SH-SY5Y (cell line): ENCODE measurements around the gene PCYOX1L.

Source experiments
- GATA2 ChIP-seq: IDR thresholded peaks from 2 replicates; pipeline ENCODE4 v1.6.1; 2011; ENCODE audit warnings: mild to moderate bottlenecking, low read depth, low read length
- GATA3 ChIP-seq: IDR thresholded peaks from 2 replicates; pipeline ENCODE4 v1.6.1; 2011; ENCODE audit warnings: low read depth, mild to moderate bottlenecking, low read length, moderate library complexity

DNA sequence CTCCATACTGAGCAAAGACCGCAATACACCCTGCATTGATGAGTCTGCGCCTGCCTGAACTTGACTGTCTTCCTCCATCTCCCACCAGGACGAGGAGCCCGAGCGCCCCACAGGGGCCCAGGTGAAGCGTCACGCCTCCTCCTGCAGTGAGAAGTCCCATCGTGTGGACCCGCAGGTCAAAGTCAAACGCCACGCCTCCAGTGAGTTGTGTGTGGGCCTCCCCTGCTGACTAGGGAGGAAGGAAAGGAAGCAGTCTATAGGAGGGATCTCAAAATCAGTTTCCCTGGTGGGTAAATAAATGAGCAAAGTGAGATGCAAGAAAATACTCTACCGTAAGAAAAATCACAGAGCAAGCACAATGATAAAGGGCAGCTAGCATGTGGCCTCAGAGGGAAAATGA lies 35.3 kb upstream of the PCYOX1L start:
- TF ChIP-seq GATA2 (no peak), GATA3 (no peak)
